Smooth muscle cell (in vitro differentiated cells): Measurements from ENCODE around the gene FYB1. TPM values are rescaled to one million over a fixed set of nuclear protein-coding genes. Genes with fewer than 3 reads are reported as not detected.

ENCODE experiments used
- DNase-seq: peaks from one replicate; lab custom pipeline; 2025; ENCODE audit not compliant: unreplicated experiment; lab: John Stamatoyannopoulos, UW
- H2AFZ ChIP-seq: fragments of 200-600 bp; sonication (generic); 2 replicates; pipeline ENCODE4 v1.6.0; 2016; ENCODE audit warnings: antibody characterized with exemption, low read depth, mild to moderate bottlenecking
- H3F3A ChIP-seq: fragments of 200-600 bp; sonication (generic); 2 replicates; pipeline ENCODE4 v1.6.0; 2017; ENCODE audit warnings: antibody characterized with exemption, low read depth
- H3K27ac ChIP-seq: fragments of 200-600 bp; sonication (generic); 2 replicates; pipeline ENCODE4 v1.5.1; 2016; ENCODE audit warnings: low read depth, mild to moderate bottlenecking
- H3K27me3 ChIP-seq: fragments of 200-600 bp; sonication (generic); 2 replicates; pipeline ENCODE4 v1.6.1; 2016; ENCODE audit warnings: low read depth, mild to moderate bottlenecking
- H3K36me3 ChIP-seq: fragments of 200-600 bp; sonication (generic); 2 replicates; pipeline ENCODE4 v1.5.1; 2016; ENCODE audit warnings: low read depth
- H3K4me1 ChIP-seq: fragments of 200-600 bp; sonication (generic); 2 replicates; pipeline ENCODE4 v1.5.1; 2016; ENCODE audit warnings: low read depth
- H3K4me2 ChIP-seq: fragments of 200-600 bp; sonication (generic); 2 replicates; pipeline ENCODE4 v1.6.0; 2016; ENCODE audit warnings: mild to moderate bottlenecking
- H3K4me3 ChIP-seq: fragments of 200-600 bp; sonication (generic); 2 replicates; pipeline ENCODE4 v1.5.1; 2016; ENCODE audit warnings: mild to moderate bottlenecking
- H3K79me2 ChIP-seq: fragments of 200-600 bp; sonication (generic); 2 replicates; pipeline ENCODE4 v1.6.0; 2016; ENCODE audit warnings: low read depth, mild to moderate bottlenecking
- H3K9ac ChIP-seq: fragments of 200-600 bp; sonication (generic); 2 replicates; pipeline ENCODE4 v1.6.0; 2016; ENCODE audit warnings: low read depth
- H3K9me3 ChIP-seq: fragments of 200-600 bp; sonication (generic); replicated peaks from 2 replicates; pipeline ENCODE4 v1.5.1; 2016; ENCODE audit warnings: low read depth
- H4K20me1 ChIP-seq: fragments of 200-600 bp; sonication (generic); 2 replicates; pipeline ENCODE4 v1.6.0; 2016; ENCODE audit warnings: low read depth
- CTCF ChIP-seq: fragments of 200-600 bp; sonication (generic); IDR thresholded peaks from 2 replicates; pipeline ENCODE4 v1.5.1; 2017; ENCODE audit warnings: borderline replicate concordance, mild to moderate bottlenecking, antibody characterized with exemption; ENCODE audit not compliant: insufficient read depth, poor library complexity, severe bottlenecking
- WGBS: methylation state at CpG from one replicate; pipeline ENCODE4 v1.1.7; 2016; ENCODE audit warnings: low lambda C conversion rate; 5-methylcytosine and 5-hydroxymethylcytosine counted together
- polyA plus RNA-seq: library from polyadenylated mRNA; unstranded; fragments of >200 nt; fragmentation: Nextera tagmentation; extraction: Ambion mirVana; gene quantifications from 2 replicates; pipeline ENCODE4 v1.2.1, GENCODE V29; 2016
- total RNA-seq: library from RNA; depleted of rRNA; stranded (reverse); fragments of >200 nt; gene quantifications from 2 replicates; pipeline ENCODE4 v1.2.3, GENCODE V29; 2014

The FYB1 gene
- total and polyA plus RNA-seq, 2 experiments from 2014 or later: 0.06 to 0.22 TPM

GRCh38 chr5:39131210-39132127 lies 87.9 kb downstream of the FYB1 start:
- Histone ChIP-seq H3K4me2 (no peak overlapping the region), H2AFZ (no peak overlapping the region), H3K9ac (no peak overlapping the region), H3K4me1 (no peaks in the 10 kb centered on the region), H3F3A (no peaks in the 10 kb centered on the region), H3K27me3 (peaks cover 4% of the 10 kb centered on the region), H3K79me2 (no peaks in the 10 kb centered on the region), H3K27ac (no peak overlapping the region), H3K9me3 (no peaks in the 10 kb centered on the region), H3K36me3 (no peaks in the 10 kb centered on the region), H4K20me1 (no peaks in the 10 kb centered on the region), H3K4me3 (no peak overlapping the region)
- WGBS: 72% methylated on average over 3 of the region's 3 CpGs
- TF ChIP-seq CTCF: no peak
- DNase-seq: no peak

GRCh38 chr5:39130716-39131115 lies 88.6 kb downstream of the FYB1 start:
- 77% methylated on average over 1 of the region's 1 CpG for WGBS
- H3K4me3 ChIP-seq: no peak overlapping the region

GRCh38 chr5:39121922-39122321 lies 97.4 kb downstream of the FYB1 start:
- H3K79me2 ChIP-seq: no peaks in the 10 kb centered on the region
- H2AFZ ChIP-seq: no peak overlapping the region
- H3K4me3 ChIP-seq: no peak overlapping the region
- 86% methylated on average over 2 of the region's 2 CpGs for WGBS
- TF ChIP-seq CTCF: no peak
- H3K9ac ChIP-seq: no peak overlapping the region
- no peaks in the 10 kb centered on the region for H4K20me1 ChIP-seq
- no peaks in the 10 kb centered on the region for H3K9me3 ChIP-seq
- H3K4me2 ChIP-seq: no peak overlapping the region
- H3K27me3 ChIP-seq: peaks cover 7% of the 10 kb centered on the region
- no peaks in the 10 kb centered on the region for H3K36me3 ChIP-seq
- H3K27ac ChIP-seq: no peak overlapping the region
- H3F3A ChIP-seq: no peaks in the 10 kb centered on the region
- H3K4me1 ChIP-seq: no peaks in the 10 kb centered on the region
- DNase-seq: no peak

More at GRCh38 chr5:39130716-39131115, 88.6 kb downstream of the FYB1 start:
- Histone ChIP-seq H2AFZ (no peak overlapping the region), H3K9ac (no peak overlapping the region), H3K36me3 (no peaks in the 10 kb centered on the region), H3K27ac (no peak overlapping the region), H3K4me1 (no peaks in the 10 kb centered on the region), H3K79me2 (no peaks in the 10 kb centered on the region), H3F3A (no peaks in the 10 kb centered on the region), H4K20me1 (no peaks in the 10 kb centered on the region), H3K4me2 (no peak overlapping the region), H3K9me3 (no peaks in the 10 kb centered on the region), H3K27me3 (peaks cover 4% of the 10 kb centered on the region)
- DNase-seq: no peak
- no peak for TF ChIP-seq CTCF
